GM12878 (cell line): Measurements from ENCODE around the gene HOXC13. TPM values are rescaled to one million over a fixed set of nuclear protein-coding genes. Genes with fewer than 3 reads are reported as not detected.

Experiments
- ATAC-seq: fragments of 200-7000 bp; cut with Tn5 transposase; 3 replicates; pipeline ENCODE4 v1.9.1; 2020; ENCODE audit warnings: mild to moderate bottlenecking, moderate library complexity
- BruUV-seq: library from RNA; stranded (reverse); fragments of 400-500 nt; replicated peaks from 2 replicates; lab custom pipeline; 2021; lab: Mats Ljungman, UMichigan
- CTCF ChIA-PET: fragments of 300-600 bp; sonication (Branson Sonifier 250); formaldehyde crosslinking; extraction: SDS; loops from one replicate; lab custom pipeline; 2021; ENCODE audit warnings: inconsistent platforms; lab: Yijun Ruan, JAX
- POLR2A ChIA-PET: fragments of 350-600 bp; formaldehyde crosslinking; extraction: SDS; loops from one replicate; lab custom pipeline; 2021; ENCODE audit warnings: inconsistent platforms; lab: Charles Lee
- RAD21 ChIA-PET: fragments of 300-600 bp; sonication (Branson Sonifier 250); formaldehyde crosslinking; loops from one replicate; lab custom pipeline; 2023; ENCODE audit warnings: antibody characterized with exemption; ENCODE audit not compliant: unreplicated experiment; lab: Charles Lee
- SMC1A ChIA-PET: fragments of 300-600 bp; sonication (Branson Sonifier 250); formaldehyde crosslinking; loops from one replicate; lab custom pipeline; 2023; ENCODE audit not compliant: unreplicated experiment, uncharacterized antibody; lab: Charles Lee
- DNase-seq: peaks from one replicate; pipeline ENCODE4 v3.0.0-alpha.2; 2011; ENCODE audit warnings: low read depth, low spot score
- FAIRE-seq: peaks from 3 replicates; lab custom pipeline; 2011; peaks lifted over from hg19 to GRCh38; lab: Jason Lieb, UNC
- H2AFZ ChIP-seq: 2 replicates; pipeline ENCODE4 v1.6.0; 2011; ENCODE audit warnings: low read depth, low read length, control low read depth; ENCODE audit not compliant: control insufficient read depth
- H3K27ac ChIP-seq: 2 replicates; pipeline ENCODE4 v1.5.1; 2011; ENCODE audit warnings: control low read depth; ENCODE audit not compliant: control insufficient read depth, insufficient read depth
- H3K27me3 ChIP-seq, 2 experiments: replicated peaks in 1 of 2; 2 replicates each; pipeline versions ENCODE4 v1.6.0 to v1.6.1; 2011; ENCODE audit warnings: low read length in 1 of 2; ENCODE audit not compliant: control insufficient read depth in 2 of 2, insufficient read depth in 2 of 2
- H3K36me3 ChIP-seq, 2 experiments: 2 replicates each; pipeline ENCODE4 v1.5.1; 2011; ENCODE audit warnings: low read length in 1 of 2; ENCODE audit not compliant: control insufficient read depth in 2 of 2, insufficient read depth in 2 of 2
- H3K4me1 ChIP-seq: 2 replicates; pipeline ENCODE4 v1.6.1; 2011; ENCODE audit warnings: mild to moderate bottlenecking, low read length, moderate library complexity, mixed read lengths; ENCODE audit not compliant: control insufficient read depth, insufficient read depth
- H3K4me2 ChIP-seq: 2 replicates; pipeline ENCODE4 v1.6.0; 2011; ENCODE audit warnings: control low read depth; ENCODE audit not compliant: control insufficient read depth, insufficient read depth
- H3K4me3 ChIP-seq: fragments of 200-600 bp; sonication (generic); 2 replicates; pipeline ENCODE4 v1.5.1; 2016
- H3K79me2 ChIP-seq: 2 replicates; pipeline ENCODE4 v1.6.0; 2011; ENCODE audit warnings: low read length; ENCODE audit not compliant: control insufficient read depth, insufficient read depth
- H3K9ac ChIP-seq: 2 replicates; pipeline ENCODE4 v1.8.0; 2011; ENCODE audit warnings: low read length, control low read depth, mixed read lengths; ENCODE audit not compliant: control insufficient read depth, insufficient read depth
- H3K9me3 ChIP-seq: replicated peaks from 3 replicates; pipeline ENCODE4 v1.5.1; 2011; ENCODE audit warnings: mild to moderate bottlenecking, low read length; ENCODE audit not compliant: control insufficient read depth, insufficient read depth
- H4K20me1 ChIP-seq: 2 replicates; pipeline ENCODE4 v1.6.0; 2011; ENCODE audit not compliant: control insufficient read depth, insufficient read depth
- ASH2L ChIP-seq: fragments of 300-600, 200-600 bp; sonication (generic); IDR thresholded peaks from 2 replicates; pipeline ENCODE4 v1.6.1; 2017; ENCODE audit warnings: low read depth, mild to moderate bottlenecking, borderline replicate concordance
- CEBPZ ChIP-seq: fragments of 150-350 bp; IDR thresholded peaks from 2 replicates; pipeline ENCODE4 v1.6.1; 2016; ENCODE audit warnings: low read depth, low read length
- ETV6 ChIP-seq, 2 experiments: fragments of 450-650 bp in 1 of 2; IDR thresholded peaks in 1 of 2; conservative IDR thresholded peaks in 1 of 2; 2 replicates each; pipeline ENCODE4 v1.6.1; 2014; ENCODE audit warnings: antibody characterized with exemption in 1 of 2, borderline replicate concordance in 1 of 2, low read depth in 1 of 2, mild to moderate bottlenecking in 1 of 2, moderate library complexity in 1 of 2
- JUNB ChIP-seq: IDR thresholded peaks from 2 replicates; pipeline ENCODE4 v1.6.1; 2016; ENCODE audit warnings: antibody characterized with exemption, mild to moderate bottlenecking
- JUND ChIP-seq: IDR thresholded peaks from 2 replicates; pipeline ENCODE4 v1.6.1; 2012; ENCODE audit warnings: low read depth, mild to moderate bottlenecking, low read length, improper control_type of control experiment, moderate library complexity
- NKRF ChIP-seq: fragments of 450-650 bp; conservative IDR thresholded peaks from 2 replicates; pipeline ENCODE4 v1.6.1; 2017; ENCODE audit warnings: mild to moderate bottlenecking, moderate library complexity
- RELA ChIP-seq: fragments of 450-650 bp; IDR thresholded peaks from 2 replicates; pipeline ENCODE4 v1.8.0; 2014; ENCODE audit warnings: borderline replicate concordance; ENCODE audit not compliant: partially characterized antibody
- RFX5 ChIP-seq: IDR thresholded peaks from 2 replicates; pipeline ENCODE4 v1.6.1; 2011; ENCODE audit warnings: low read depth, low read length, improper control_type of control experiment
- USF1 ChIP-seq: IDR thresholded peaks from 2 replicates; pipeline ENCODE4 v1.6.1; 2011; ENCODE audit warnings: borderline replicate concordance, low read depth, mild to moderate bottlenecking, moderate library complexity, mixed read lengths, low read length; ENCODE audit not compliant: insufficient read depth; ENCODE audit errors: extremely low read length
- ZBTB40 ChIP-seq: fragments of 450-650 bp; IDR thresholded peaks from 2 replicates; pipeline ENCODE4 v1.6.1; 2016; ENCODE audit warnings: mild to moderate bottlenecking, moderate library complexity, borderline replicate concordance
- WGBS: methylation state at CpG from one replicate; pipeline ENCODE4 v1.1.6; 2016; ENCODE audit warnings: low lambda C conversion rate; ENCODE audit not compliant: insufficient replicate concordance, insufficient coverage; ENCODE audit errors: missing lambda C conversion rate; 5-methylcytosine and 5-hydroxymethylcytosine counted together
- in situ Hi-C: fragments of 300-500 bp; cut with MboI; formaldehyde crosslinking; loops from 9 replicates; pipeline ENCODE4 v1.14.3; 2018; ENCODE audit warnings: mixed read lengths
- intact Hi-C: fragments of 100-400 bp; cut with micrococcal nuclease; formaldehyde crosslinking; loops from one replicate; pipeline ENCODE4 v1.14.2; 2022; ENCODE audit not compliant: unreplicated experiment
- polyA plus RNA-seq, 11 experiments: library from polyadenylated mRNA; depleted of rRNA in 4 of 11; unstranded in 6 of 11; stranded (reverse) in 5 of 11; fragments of >200 nt; fragmentation: Nextera tagmentation in 4 of 11; fragmentation: Illumina TruSeq in 1 of 11; extraction: Ambion mirVana in 4 of 11; extraction: Trizol in 1 of 11; gene quantifications; 1 replicate in 1 of 11; 2 replicates in 10 of 11; pipeline versions ENCODE4 v1.2.1 to v1.2.3, GENCODE V29; 2011 to 2016; ENCODE audit warnings: inconsistent platforms in 2 of 11, missing spikeins in 2 of 11, low read depth in 1 of 11
- total RNA-seq, 4 experiments: library from RNA; depleted of rRNA in 3 of 4; stranded (reverse); fragments of >200 nt in 3 of 4; fragmentation: Illumina TruSeq in 1 of 4; extraction: Trizol in 1 of 4; gene quantifications; 2 replicates each; pipeline versions ENCODE4 v1.2.1 to v1.2.3, GENCODE V29; 2013 to 2021

Gene HOXC13
- total and polyA plus RNA-seq, 10 of the 15 experiments (the other 5 are each of a cell fraction or from before 2014, with no cell fraction given): not detected

- H3K36me3 ChIP-seq: no peaks in the 10 kb centered on the region
- WGBS: 27% methylated on average over 48 of the region's 49 CpGs
- no peak overlapping the region for H3K4me2 ChIP-seq
- DNase-seq: no peak
- intact Hi-C loops (no loop called here), in situ Hi-C loops (no loop called here)
- no peaks in the 10 kb centered on the region; the same call in 1 of the 2 replicates for H4K20me1 ChIP-seq
- SMC1A ChIA-PET: no interaction called here
- H3K79me2 ChIP-seq: no peaks in the 10 kb centered on the region
- FAIRE-seq: no peak
- H3K9me3 ChIP-seq: no peaks in the 10 kb centered on the region; the same call in 1 of the 3 replicates
- H3K27me3 ChIP-seq: peaks cover 21 to 37% of the 10 kb centered on the region in 2 experiments
- H3K9ac ChIP-seq: no peak overlapping the region
- BruUV-seq: no TSS peak
- CTCF ChIA-PET: no interaction called here
- no peaks in the 10 kb centered on the region for H3K4me1 ChIP-seq
- POLR2A ChIA-PET: interaction anchor here (0.6 kb wide), 1 partner anchor 1017 kb away, joined by 7 read pairs; no protein-coding TSS in a partner anchor
- H2AFZ ChIP-seq: no peak overlapping the region
- no peak for ATAC-seq
- H3K4me3 ChIP-seq: no peak overlapping the region
- H3K27ac ChIP-seq: no peak overlapping the region
- RAD21 ChIA-PET: no interaction called here
- TF ChIP-seq NKRF: no peak
- TF ChIP-seq CEBPZ: no peak
- no peak for TF ChIP-seq USF1
- no peak for TF ChIP-seq JUNB
- no peak for TF ChIP-seq RELA
- no peak for TF ChIP-seq ETV6 (conservative IDR thresholded peaks at IDR 0.05 in 1 of 2, IDR thresholded peaks at IDR 0.05 in 1 of 2; ENCODE audit: borderline replicate concordance in 1 of 2, low read depth in 1 of 2)
- no peak for TF ChIP-seq ASH2L
- TF ChIP-seq JUND: no peak
- no peak for TF ChIP-seq ZBTB40
- no peak for TF ChIP-seq RFX5
Observed at GRCh38 chr12:53935383-53936341, 3.0 kb upstream of the HOXC13 start.
